H9 (cell line): Measurements from ENCODE around the gene QSOX1. TPM values are rescaled to one million over a fixed set of nuclear protein-coding genes. Genes with fewer than 3 reads are reported as not detected.

Experiments
- DNase-seq: peaks from one replicate; pipeline ENCODE4 v3.0.0-alpha.2; 2017
- H2AFZ ChIP-seq: one replicate; pipeline ENCODE4 v1.6.1; 2013; ENCODE audit warnings: mild to moderate bottlenecking, low read length, control low read depth, moderate library complexity
- H2AK5ac ChIP-seq: 2 replicates; pipeline ENCODE4 v1.6.1; 2013; ENCODE audit warnings: low read length, control low read depth, mixed read lengths; ENCODE audit not compliant: insufficient read length
- H2BK120ac ChIP-seq: one replicate; pipeline ENCODE4 v1.6.1; 2013; ENCODE audit warnings: low read depth, mild to moderate bottlenecking, low read length, control low read depth, inconsistent platforms; ENCODE audit not compliant: poor library complexity, severe bottlenecking
- H2BK12ac ChIP-seq: 2 replicates; pipeline ENCODE4 v1.6.1; 2013; ENCODE audit warnings: low read length, control low read depth, mixed read lengths, low read depth; ENCODE audit not compliant: insufficient read length
- H2BK15ac ChIP-seq: 2 replicates; pipeline ENCODE4 v1.6.1; 2013; ENCODE audit warnings: low read depth, low read length, control low read depth
- H2BK20ac ChIP-seq: one replicate; pipeline ENCODE4 v1.6.1; 2013; ENCODE audit warnings: low read depth, mild to moderate bottlenecking, low read length, control low read depth, inconsistent platforms; ENCODE audit not compliant: poor library complexity, severe bottlenecking
- H2BK5ac ChIP-seq: 2 replicates; pipeline ENCODE4 v1.6.1; 2013; ENCODE audit warnings: low read length, control low read depth, mixed read lengths; ENCODE audit not compliant: insufficient read length
- H3K14ac ChIP-seq: 2 replicates; pipeline ENCODE4 v1.6.1; 2013; ENCODE audit warnings: low read length, control low read depth; ENCODE audit not compliant: insufficient read depth
- H3K18ac ChIP-seq: 2 replicates; pipeline ENCODE4 v1.6.1; 2013; ENCODE audit warnings: low read depth, mild to moderate bottlenecking, mixed read lengths, low read length, control low read depth; ENCODE audit not compliant: insufficient read length
- H3K23ac ChIP-seq: 2 replicates; pipeline ENCODE4 v1.6.1; 2013; ENCODE audit warnings: low read length, control low read depth, mixed read lengths, low read depth; ENCODE audit not compliant: insufficient read length
- H3K23me2 ChIP-seq: 2 replicates; pipeline ENCODE4 v1.6.1; 2013; ENCODE audit warnings: low read depth, mild to moderate bottlenecking, mixed read lengths, low read length, control low read depth; ENCODE audit not compliant: insufficient read length, poor library complexity, severe bottlenecking
- H3K27ac ChIP-seq: 2 replicates; pipeline ENCODE4 v1.5.1; 2013; ENCODE audit warnings: low read length, control low read depth, mixed read lengths, low read depth; ENCODE audit not compliant: insufficient read length
- H3K27me3 ChIP-seq: 2 replicates; pipeline ENCODE4 v1.6.1; 2013; ENCODE audit warnings: low read length, control low read depth, inconsistent platforms; ENCODE audit not compliant: insufficient read depth
- H3K4ac ChIP-seq: 2 replicates; pipeline ENCODE4 v1.6.1; 2013; ENCODE audit warnings: low read depth, mild to moderate bottlenecking, control low read depth, inconsistent platforms, low read length, moderate library complexity
- H3K4me1 ChIP-seq: 2 replicates; pipeline ENCODE4 v1.6.1; 2013; ENCODE audit warnings: low read length, control low read depth, inconsistent platforms; ENCODE audit not compliant: insufficient read depth
- H3K4me2 ChIP-seq: 2 replicates; pipeline ENCODE4 v1.6.1; 2013; ENCODE audit warnings: low read length, control low read depth, mixed read lengths; ENCODE audit not compliant: insufficient read length, insufficient read depth
- H3K56ac ChIP-seq: 2 replicates; pipeline ENCODE4 v1.6.1; 2013; ENCODE audit warnings: low read depth, mild to moderate bottlenecking, mixed read lengths, low read length, control low read depth; ENCODE audit not compliant: insufficient read length
- H3K79me1 ChIP-seq: 2 replicates; pipeline ENCODE4 v1.6.1; 2013; ENCODE audit warnings: low read depth, mild to moderate bottlenecking, moderate library complexity, low read length, control low read depth, inconsistent platforms; ENCODE audit not compliant: insufficient read depth, poor library complexity, severe bottlenecking
- H3K79me2 ChIP-seq: 2 replicates; pipeline ENCODE4 v1.6.1; 2013; ENCODE audit warnings: low read length, control low read depth, inconsistent platforms; ENCODE audit not compliant: insufficient read depth
- H3K9ac ChIP-seq: 2 replicates; pipeline ENCODE4 v1.6.1; 2013; ENCODE audit warnings: low read length, control low read depth, mixed read lengths; ENCODE audit not compliant: insufficient read length; ENCODE audit errors: extremely low read depth
- H3K9me3 ChIP-seq: one replicate; pipeline ENCODE4 v1.6.1; 2013; ENCODE audit warnings: low read depth, low read length, inconsistent platforms; ENCODE audit not compliant: control insufficient read depth
- H3T11ph ChIP-seq: one replicate; pipeline ENCODE4 v1.6.1; 2013; ENCODE audit warnings: mild to moderate bottlenecking, low read length, control low read depth, inconsistent platforms
- H4K20me1 ChIP-seq: one replicate; pipeline ENCODE4 v1.6.1; 2013; ENCODE audit not compliant: control insufficient read depth, insufficient read length, insufficient read depth
- H4K5ac ChIP-seq: 2 replicates; pipeline ENCODE4 v1.6.1; 2013; ENCODE audit warnings: low read depth, mild to moderate bottlenecking, mixed read lengths, low read length, control low read depth; ENCODE audit not compliant: insufficient read length
- H4K8ac ChIP-seq: replicated peaks from 2 replicates; pipeline ENCODE4 v1.6.1; 2013; ENCODE audit warnings: low read length, control low read depth, mixed read lengths, low read depth; ENCODE audit not compliant: insufficient read length
- H4K91ac ChIP-seq: 2 replicates; pipeline ENCODE4 v1.6.1; 2013; ENCODE audit warnings: low read depth, mild to moderate bottlenecking, moderate library complexity, mixed read lengths, low read length, control low read depth; ENCODE audit not compliant: insufficient read length
- H3K27ac Mint-ChIP-seq, 3 experiments: 2 replicates in 2 of 3; 3 replicates in 1 of 3; pipeline ENCODE4 v1.8.0; 2020 to 2021; ENCODE audit warnings: mixed read lengths in 3 of 3, mild to moderate bottlenecking in 1 of 3, moderate library complexity in 1 of 3
- H3K27me3 Mint-ChIP-seq: 2 replicates; pipeline ENCODE4 v1.8.0; 2021; ENCODE audit warnings: low read depth, mild to moderate bottlenecking, moderate library complexity, mixed read lengths
- H3K36me3 Mint-ChIP-seq, 3 experiments: 2 replicates in 2 of 3; 3 replicates in 1 of 3; pipeline ENCODE4 v1.8.0; 2020 to 2021; ENCODE audit warnings: low read depth in 3 of 3, mixed read lengths in 3 of 3; ENCODE audit not compliant: insufficient read depth in 1 of 3
- H3K4me1 Mint-ChIP-seq, 2 experiments: 2 replicates each; pipeline ENCODE4 v1.8.0; 2020; ENCODE audit warnings: mixed read lengths in 2 of 2
- H3K4me3 Mint-ChIP-seq, 2 experiments: 2 replicates in 1 of 2; 3 replicates in 1 of 2; pipeline ENCODE4 v1.8.0; 2020 to 2021; ENCODE audit warnings: mild to moderate bottlenecking in 2 of 2, mixed read lengths in 2 of 2, moderate library complexity in 1 of 2
- H3K9me3 Mint-ChIP-seq, 2 experiments: 2 replicates in 1 of 2; 3 replicates in 1 of 2; pipeline ENCODE4 v1.8.0; 2020; ENCODE audit warnings: mild to moderate bottlenecking in 2 of 2, mixed read lengths in 2 of 2, moderate library complexity in 1 of 2
- WGBS: extraction: QIAGEN DNeasy Blood & Tissue Kit; methylation state at CpG from one replicate; pipeline ENCODE4 v1.1.7; 2013; ENCODE audit warnings: missing lambda C conversion rate, low lambda C conversion rate, mixed read lengths; ENCODE audit not compliant: insufficient read length; ENCODE audit errors: extremely low coverage; 5-methylcytosine and 5-hydroxymethylcytosine counted together
- total RNA-seq: library from RNA; stranded (reverse); gene quantifications from 2 replicates; pipeline ENCODE4 v1.2.1, GENCODE V29; 2021
- TF ChIP-seq, protein P1 (sequence below): fragments of 200-600 bp; sonication (generic); conservative IDR thresholded peaks from 3 replicates; pipeline ENCODE4 v1.8.0; 2021; ENCODE audit warnings: antibody characterized with exemption, mild to moderate bottlenecking

QSOX1 gene
- total RNA-seq, 1 experiment from 2014 or later: 79.2 TPM

DNA sequence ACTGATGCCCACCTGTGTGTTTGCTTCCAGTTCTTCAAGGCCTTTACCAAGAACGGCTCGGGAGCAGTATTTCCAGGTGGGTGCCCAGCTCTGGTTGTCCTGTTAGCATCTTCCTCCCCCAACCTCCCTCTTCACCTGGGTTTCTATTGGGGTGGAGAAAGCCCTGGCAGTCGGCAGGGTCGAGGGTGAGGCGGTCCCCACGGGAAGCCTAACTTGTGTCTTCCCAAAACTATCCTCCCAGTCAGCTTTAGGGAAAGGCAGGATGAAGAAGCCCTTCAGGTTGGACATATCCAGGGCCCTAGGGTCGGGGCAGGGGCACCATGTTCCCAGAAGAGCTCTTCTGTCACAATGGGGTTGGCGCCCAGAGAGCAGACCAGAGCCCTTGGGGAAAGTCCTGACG, 20.6 kb downstream of the QSOX1 start:
- Histone ChIP-seq H4K91ac (no peak overlapping the region), H2BK5ac (no peak overlapping the region), H3K9me3 (no peaks in the 10 kb centered on the region), H3K4me2 (no peak overlapping the region), H4K5ac (no peak overlapping the region), H3K56ac (no peak overlapping the region), H2BK120ac (no peak overlapping the region), H3K14ac (no peak overlapping the region), H3K27me3 (no peaks in the 10 kb centered on the region), H2BK20ac (no peak overlapping the region), H4K20me1 (no peaks in the 10 kb centered on the region), H2AK5ac (no peak overlapping the region), H2AFZ (no peak overlapping the region), H3K18ac (no peak overlapping the region), H3T11ph (no peak overlapping the region), H3K9ac (no peak overlapping the region), H3K23ac (no peak overlapping the region), H4K8ac (no peak overlapping the region), H3K4me1 (no peaks in the 10 kb centered on the region), H2BK12ac (no peak overlapping the region), H3K23me2 (no peaks in the 10 kb centered on the region), H3K27ac (no peak overlapping the region), H3K79me1 (no peaks in the 10 kb centered on the region), H3K4ac (no peak overlapping the region), H2BK15ac (no peak overlapping the region), H3K79me2 (no peaks in the 10 kb centered on the region)
- no peaks in the 10 kb centered on the region for H3K4me1 Mint-ChIP-seq
- H3K27ac Mint-ChIP-seq: peak overlapping the region in 1 of 3 experiments; percentile 34; a peak in 1 of 7 replicates
- no peaks in the 10 kb centered on the region for H3K27me3 Mint-ChIP-seq
- no peak overlapping the region for H3K4me3 Mint-ChIP-seq
- no CpG with 5 or more reads among the region's 9 CpGs for WGBS
- H3K9me3 Mint-ChIP-seq: no peaks in the 10 kb centered on the region
- no peak for DNase-seq
- TF ChIP-seq, protein P1, sequence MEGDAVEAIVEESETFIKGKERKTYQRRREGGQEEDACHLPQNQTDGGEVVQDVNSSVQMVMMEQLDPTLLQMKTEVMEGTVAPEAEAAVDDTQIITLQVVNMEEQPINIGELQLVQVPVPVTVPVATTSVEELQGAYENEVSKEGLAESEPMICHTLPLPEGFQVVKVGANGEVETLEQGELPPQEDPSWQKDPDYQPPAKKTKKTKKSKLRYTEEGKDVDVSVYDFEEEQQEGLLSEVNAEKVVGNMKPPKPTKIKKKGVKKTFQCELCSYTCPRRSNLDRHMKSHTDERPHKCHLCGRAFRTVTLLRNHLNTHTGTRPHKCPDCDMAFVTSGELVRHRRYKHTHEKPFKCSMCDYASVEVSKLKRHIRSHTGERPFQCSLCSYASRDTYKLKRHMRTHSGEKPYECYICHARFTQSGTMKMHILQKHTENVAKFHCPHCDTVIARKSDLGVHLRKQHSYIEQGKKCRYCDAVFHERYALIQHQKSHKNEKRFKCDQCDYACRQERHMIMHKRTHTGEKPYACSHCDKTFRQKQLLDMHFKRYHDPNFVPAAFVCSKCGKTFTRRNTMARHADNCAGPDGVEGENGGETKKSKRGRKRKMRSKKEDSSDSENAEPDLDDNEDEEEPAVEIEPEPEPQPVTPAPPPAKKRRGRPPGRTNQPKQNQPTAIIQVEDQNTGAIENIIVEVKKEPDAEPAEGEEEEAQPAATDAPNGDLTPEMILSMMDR: no peak
- peaks cover 0 to 3% (median 0%) of the 10 kb centered on the region in 3 experiments; a peak in 1 of 7 replicates for H3K36me3 Mint-ChIP-seq
